HG03095 (cell line): ENCODE measurements around the gene OR10V1.
A peak's percentile ranks its signal among the peaks of the same experiment; 100 is the strongest.

Experiments
- ATAC-seq: cut with Tn5 transposase; IDR thresholded peaks from one replicate; pipeline ENCODE4 v1.9.1; 2021; ENCODE audit warnings: moderate library complexity; ENCODE audit not compliant: unreplicated experiment

Gene OR10V1

GRCh38 chr11:59713745-59714144, at the start of gene OR10V1:
OR10V1 (minus strand) TSS chr11:59713845; CDS start chr11:59713845, 0 bp downstream.
- ATAC-seq, result no peak

- no peak for ATAC-seq
Observed at GRCh38 chr11:59761993-59762392, 48.3 kb upstream of the OR10V1 start.

GRCh38 chr11:59760771-59761170, 47.1 kb upstream of the OR10V1 start:
- no peak for ATAC-seq

- no peak for ATAC-seq
Observed at GRCh38 chr11:59759900-59760299, 46.3 kb upstream of the OR10V1 start.

- no peak for ATAC-seq
Observed at GRCh38 chr11:59758401-59759037, 44.9 kb upstream of the OR10V1 start.

GRCh38 chr11:59756845-59757244, 43.2 kb upstream of the OR10V1 start:
- peak; percentile 46 for ATAC-seq

GRCh38 chr11:59756558-59756840, 42.9 kb upstream of the OR10V1 start:
- no peak for ATAC-seq

- no peak for ATAC-seq
Observed at GRCh38 chr11:59755701-59756557, 42.3 kb upstream of the OR10V1 start.

- peak; percentile 58 for ATAC-seq
Observed at GRCh38 chr11:59754859-59755700, 41.4 kb upstream of the OR10V1 start, which contains the start of gene STX3. STX3 (plus strand) TSS chr11:59755376; CDS start chr11:59755606, 230 bp downstream.

GRCh38 chr11:59754494-59754858, 40.8 kb upstream of the OR10V1 start:
- peak; percentile 21 for ATAC-seq

GRCh38 chr11:59753650-59754493, 40.2 kb upstream of the OR10V1 start:
- peak; percentile 61 for ATAC-seq

GRCh38 chr11:59746111-59746510, 32.5 kb upstream of the OR10V1 start:
- ATAC-seq, result no peak

- ATAC-seq, result no peak
Observed at GRCh38 chr11:59730896-59731565, 17.4 kb upstream of the OR10V1 start.

GRCh38 chr11:59729834-59730233, 16.2 kb upstream of the OR10V1 start:
- no peak for ATAC-seq

- ATAC-seq, result no peak
Observed at GRCh38 chr11:59728913-59729312, 15.3 kb upstream of the OR10V1 start.

GRCh38 chr11:59728154-59728553, 14.5 kb upstream of the OR10V1 start:
- ATAC-seq, result no peak

- no peak for ATAC-seq
Observed at GRCh38 chr11:59727426-59727825, 13.8 kb upstream of the OR10V1 start.

- no peak for ATAC-seq
Observed at GRCh38 chr11:59724066-59724465, 10.4 kb upstream of the OR10V1 start.

- ATAC-seq, result no peak
Observed at GRCh38 chr11:59719556-59719955, 5.9 kb upstream of the OR10V1 start.

- ATAC-seq, result no peak
Observed at GRCh38 chr11:59716051-59716450, 2.4 kb upstream of the OR10V1 start.
